ENCODE results near the gene TSHZ1.

GRCh38 chr18:75229437-75229836, 18.8 kb downstream of the TSHZ1 start:
- TF ChIP-seq, protein P1, sequence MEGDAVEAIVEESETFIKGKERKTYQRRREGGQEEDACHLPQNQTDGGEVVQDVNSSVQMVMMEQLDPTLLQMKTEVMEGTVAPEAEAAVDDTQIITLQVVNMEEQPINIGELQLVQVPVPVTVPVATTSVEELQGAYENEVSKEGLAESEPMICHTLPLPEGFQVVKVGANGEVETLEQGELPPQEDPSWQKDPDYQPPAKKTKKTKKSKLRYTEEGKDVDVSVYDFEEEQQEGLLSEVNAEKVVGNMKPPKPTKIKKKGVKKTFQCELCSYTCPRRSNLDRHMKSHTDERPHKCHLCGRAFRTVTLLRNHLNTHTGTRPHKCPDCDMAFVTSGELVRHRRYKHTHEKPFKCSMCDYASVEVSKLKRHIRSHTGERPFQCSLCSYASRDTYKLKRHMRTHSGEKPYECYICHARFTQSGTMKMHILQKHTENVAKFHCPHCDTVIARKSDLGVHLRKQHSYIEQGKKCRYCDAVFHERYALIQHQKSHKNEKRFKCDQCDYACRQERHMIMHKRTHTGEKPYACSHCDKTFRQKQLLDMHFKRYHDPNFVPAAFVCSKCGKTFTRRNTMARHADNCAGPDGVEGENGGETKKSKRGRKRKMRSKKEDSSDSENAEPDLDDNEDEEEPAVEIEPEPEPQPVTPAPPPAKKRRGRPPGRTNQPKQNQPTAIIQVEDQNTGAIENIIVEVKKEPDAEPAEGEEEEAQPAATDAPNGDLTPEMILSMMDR (IDR thresholded peaks at IDR 0.05) = no peak
- TF ChIP-seq SMC3 (IDR thresholded peaks at IDR 0.05) (no peak), MYC (IDR thresholded peaks at IDR 0.05; ENCODE audit: borderline replicate concordance, low read length) (no peak), USF2 (IDR thresholded peaks at IDR 0.05) (no peak), POLR2A (IDR thresholded peaks at IDR 0.05; ENCODE audit: low read length) (no peak)
